HepG2 (cell line): ENCODE measurements around the gene EGR1. TPM values are rescaled to one million over a fixed set of nuclear protein-coding genes. Genes with fewer than 3 reads are reported as not detected.
A peak's percentile ranks its signal among the peaks of the same experiment; 100 is the strongest.

Source experiments
- AGO2 ChIP-seq: fragments of 200-400 bp; formaldehyde crosslinking; optimal IDR thresholded peaks from 2 replicates; pipeline ENCODE3; 2017; ENCODE audit warnings: mild to moderate bottlenecking, low read depth, low read length, moderate library complexity
- ARID4A ChIP-seq: sonication (generic); formaldehyde crosslinking; IDR thresholded peaks from 2 replicates; pipeline ENCODE4 v1.5.0; 2020; ENCODE audit warnings: mild to moderate bottlenecking, missing genetic modification reagents, borderline replicate concordance
- BCL6 ChIP-seq: IDR thresholded peaks from 2 replicates; pipeline ENCODE4 v1.6.1; 2016; ENCODE audit warnings: missing genetic modification reagents, missing compliant biosample characterization
- CTCF ChIP-seq: sonication (generic); formaldehyde crosslinking; IDR thresholded peaks from 2 replicates; pipeline ENCODE4 v1.5.0; 2020; ENCODE audit warnings: mild to moderate bottlenecking, missing genetic modification reagents, moderate library complexity
- HMGXB3 ChIP-seq: sonication (generic); formaldehyde crosslinking; IDR thresholded peaks from 2 replicates; pipeline ENCODE4 v1.4.0; 2020; ENCODE audit warnings: missing genetic modification reagents, borderline replicate concordance
- HOXA9 ChIP-seq: sonication (generic); formaldehyde crosslinking; IDR thresholded peaks from 2 replicates; pipeline ENCODE4 v1.8.1; 2022; ENCODE audit warnings: missing genetic modification reagents, mild to moderate bottlenecking, moderate library complexity, borderline replicate concordance
- KMT2A ChIP-seq: sonication (generic); formaldehyde crosslinking; IDR thresholded peaks from 2 replicates; pipeline ENCODE4 v1.4.0; 2020; ENCODE audit warnings: missing genetic modification reagents
- LBX2 ChIP-seq: sonication (generic); formaldehyde crosslinking; IDR thresholded peaks from 2 replicates; pipeline ENCODE4 v1.5.0; 2020; ENCODE audit warnings: missing genetic modification reagents, mild to moderate bottlenecking, borderline replicate concordance
- SRSF4 ChIP-seq: fragments of 200-400 bp; formaldehyde crosslinking; IDR thresholded peaks from one replicate; pipeline ENCODE4 v1.6.1; 2018; ENCODE audit warnings: mild to moderate bottlenecking, low read depth, low read length, moderate library complexity; ENCODE audit not compliant: poor library complexity, severe bottlenecking
- TFDP1 ChIP-seq: IDR thresholded peaks from 2 replicates; pipeline ENCODE4 v1.6.1; 2016; ENCODE audit warnings: missing compliant biosample characterization, missing genetic modification reagents, borderline replicate concordance
- ZFP90 ChIP-seq: sonication (generic); formaldehyde crosslinking; IDR thresholded peaks from 2 replicates; pipeline ENCODE4 v1.8.0; 2022; ENCODE audit warnings: missing genetic modification reagents, mild to moderate bottlenecking, inconsistent platforms, borderline replicate concordance
- ZNF598 ChIP-seq: sonication (generic); formaldehyde crosslinking; IDR thresholded peaks from 2 replicates; pipeline ENCODE4 v1.5.1; 2020; ENCODE audit warnings: mild to moderate bottlenecking, missing genetic modification reagents, borderline replicate concordance
- ZNF614 ChIP-seq: IDR thresholded peaks from 2 replicates; pipeline ENCODE4 v1.6.1; 2018; ENCODE audit warnings: missing biosample characterization, missing genetic modification reagents, inconsistent platforms, borderline replicate concordance
- ZNF720 ChIP-seq: sonication (generic); formaldehyde crosslinking; IDR thresholded peaks from 2 replicates; pipeline ENCODE4 v1.4.0; 2020; ENCODE audit warnings: missing genetic modification reagents
- ZNF776 ChIP-seq: sonication (generic); formaldehyde crosslinking; IDR thresholded peaks from 2 replicates; pipeline ENCODE4 v1.4.0; 2020; ENCODE audit warnings: mild to moderate bottlenecking, missing genetic modification reagents
- polyA plus RNA-seq, 8 experiments: library from polyadenylated mRNA; depleted of rRNA in 3 of 8; stranded (reverse) in 7 of 8; unstranded in 1 of 8; fragments of >200 nt; fragmentation: Illumina TruSeq in 4 of 8; extraction: Trizol in 4 of 8; gene quantifications; 2 replicates each; pipeline versions ENCODE4 v1.2.1 to v1.2.3, GENCODE V29; 2011 to 2016; ENCODE audit warnings: low read depth in 4 of 8, missing spikeins in 1 of 8, mixed read lengths in 1 of 8; ENCODE audit not compliant: insufficient read depth in 1 of 8
- total RNA-seq, 5 experiments: library from RNA; depleted of rRNA; stranded (reverse); fragments of >200 nt; fragmentation: Illumina TruSeq; extraction: Trizol; gene quantifications; 2 replicates each; pipeline ENCODE4 v1.2.3, GENCODE V29; 2016; ENCODE audit warnings: low read depth in 1 of 5

Gene EGR1
- total and polyA plus RNA-seq, 2 of the 13 experiments (the other 11 are each of a cell fraction or from before 2014, with no cell fraction given) = 4.1 to 4.5 TPM

GRCh38 chr5:138464008-138464387, 1.3 kb upstream of the EGR1 start (continued):
- TF ChIP-seq LBX2 (CRISPR knock-in tag) (no peak), ZNF776 (CRISPR knock-in tag) (peak; percentile 46; the same call in 1 of the 2 replicates), ZFP90 (CRISPR knock-in tag) (peak; percentile 44; the same call in 1 of the 2 replicates), ARID4A (CRISPR knock-in tag) (peak; percentile 64; the same call in 1 of the 2 replicates), KMT2A (CRISPR knock-in tag) (no peak), HOXA9 (CRISPR knock-in tag) (0 out of 2 replicates have a peak, but pooled peaks have one; percentile 31), BCL6 (peak; percentile 63), AGO2 (no peak), ZNF720 (CRISPR knock-in tag) (no peak), ZNF614 (CRISPR knock-in tag) (peak; percentile 89), HMGXB3 (CRISPR knock-in tag) (peak; percentile 58; the same call in 1 of the 2 replicates), CTCF (CRISPR knock-in tag) (peak; percentile 90), TFDP1 (CRISPR knock-in tag) (peak; percentile 90; the same call in 1 of the 2 replicates), SRSF4 (no peak), ZNF598 (CRISPR knock-in tag) (no peak)
